SJSA1 (cell line): ENCODE measurements around the gene CCDC80. TPM values are rescaled to one million over a fixed set of nuclear protein-coding genes. Genes with fewer than 3 reads are reported as not detected.

Experiments used
- DNase-seq, 2 experiments: peaks; one replicate each; pipeline ENCODE4 v3.0.0-alpha.2; 2015 to 2020; ENCODE audit warnings: low spot score in 2 of 2, low read depth in 1 of 2
- H3K27ac ChIP-seq: fragments of 250-450 bp; sonication (Bioruptor Pico); 2 replicates; pipeline ENCODE4 v1.5.1; 2020; ENCODE audit warnings: mild to moderate bottlenecking, moderate library complexity
- H3K27me3 ChIP-seq: fragments of 250-450 bp; sonication (Bioruptor Pico); replicated peaks from 2 replicates; pipeline ENCODE4 v1.5.1; 2020; ENCODE audit warnings: mild to moderate bottlenecking, moderate library complexity
- H3K36me3 ChIP-seq: fragments of 250-450 bp; sonication (Bioruptor Pico); 2 replicates; pipeline ENCODE4 v1.5.1; 2020; ENCODE audit warnings: mild to moderate bottlenecking
- H3K4me1 ChIP-seq: fragments of 250-450 bp; sonication (Bioruptor Pico); replicated peaks from 2 replicates; pipeline ENCODE4 v1.6.1; 2021; ENCODE audit warnings: mild to moderate bottlenecking
- H3K4me3 ChIP-seq: fragments of 250-450 bp; sonication (Bioruptor Pico); 2 replicates; pipeline ENCODE4 v1.5.1; 2020; ENCODE audit warnings: mild to moderate bottlenecking
- H3K9me3 ChIP-seq: fragments of 250-450 bp; sonication (Bioruptor Pico); replicated peaks from 2 replicates; pipeline ENCODE4 v1.5.1; 2020; ENCODE audit warnings: mild to moderate bottlenecking
- total RNA-seq: library from RNA; depleted of rRNA; stranded (reverse); fragments of >200 nt; shearing (Covaris generic); gene quantifications from 2 replicates; pipeline ENCODE4 v1.2.3, GENCODE V29; 2014

The CCDC80 gene
- total RNA-seq, 1 experiment from 2014 or later: 74.8 TPM

GRCh38 chr3:112611752-112612515 lies 29.0 kb downstream of the CCDC80 start:
- H3K36me3 ChIP-seq: peaks cover 12% of the 10 kb centered on the region

GRCh38 chr3:112610121-112610520 lies 30.8 kb downstream of the CCDC80 start:
- Histone ChIP-seq H3K27me3 (no peaks in the 10 kb centered on the region), H3K27ac (no peak overlapping the region), H3K36me3 (peaks cover 27% of the 10 kb centered on the region), H3K9me3 (no peaks in the 10 kb centered on the region), H3K4me3 (no peak overlapping the region), H3K4me1 (peaks cover 4% of the 10 kb centered on the region)
- no peak for DNase-seq

More at GRCh38 chr3:112611752-112612515, 29.0 kb downstream of the CCDC80 start:
- no peaks in the 10 kb centered on the region for H3K4me1 ChIP-seq
- no peak overlapping the region for H3K4me3 ChIP-seq
- H3K9me3 ChIP-seq: no peaks in the 10 kb centered on the region
- H3K27me3 ChIP-seq: no peaks in the 10 kb centered on the region
- H3K27ac ChIP-seq: no peak overlapping the region
- DNase-seq: no peak

- H3K9me3 ChIP-seq: no peaks in the 10 kb centered on the region
- no peak for DNase-seq
- H3K4me3 ChIP-seq: no peak overlapping the region
- no peaks in the 10 kb centered on the region for H3K27me3 ChIP-seq
- peaks cover 14% of the 10 kb centered on the region for H3K4me1 ChIP-seq
- no peak overlapping the region for H3K27ac ChIP-seq
- peaks cover 23% of the 10 kb centered on the region for H3K36me3 ChIP-seq
Measured at GRCh38 chr3:112607863-112608262, 33.1 kb downstream of the CCDC80 start.

- no peaks in the 10 kb centered on the region for H3K27me3 ChIP-seq
- no peaks in the 10 kb centered on the region for H3K9me3 ChIP-seq
- H3K36me3 ChIP-seq: peaks cover 23% of the 10 kb centered on the region
- no peak for DNase-seq
- H3K27ac ChIP-seq: no peak overlapping the region
- H3K4me3 ChIP-seq: no peak overlapping the region
- peaks cover 14% of the 10 kb centered on the region for H3K4me1 ChIP-seq
Measured at GRCh38 chr3:112606098-112606497, 34.8 kb downstream of the CCDC80 start.

- DNase-seq: no peak
- peaks cover 14% of the 10 kb centered on the region for H3K4me1 ChIP-seq
- no peak overlapping the region for H3K4me3 ChIP-seq
- H3K9me3 ChIP-seq: no peaks in the 10 kb centered on the region
- H3K27me3 ChIP-seq: no peaks in the 10 kb centered on the region
- peaks cover 22% of the 10 kb centered on the region for H3K36me3 ChIP-seq
- 0 out of 2 replicates have a peak overlapping the region, but pooled peaks have one; percentile 14 for H3K27ac ChIP-seq
Measured at GRCh38 chr3:112605285-112605684, 35.7 kb downstream of the CCDC80 start.

GRCh38 chr3:112604536-112604935 lies 36.4 kb downstream of the CCDC80 start:
- Histone ChIP-seq H3K27me3 (no peaks in the 10 kb centered on the region), H3K27ac (0 out of 2 replicates have a peak overlapping the region, but pooled peaks have one; percentile 14), H3K4me3 (no peak overlapping the region)

GRCh38 chr3:112602217-112602838 lies 38.6 kb downstream of the CCDC80 start:
- H3K36me3 ChIP-seq: peaks cover 15% of the 10 kb centered on the region
- H3K9me3 ChIP-seq: no peaks in the 10 kb centered on the region
- H3K27me3 ChIP-seq: no peaks in the 10 kb centered on the region
- H3K27ac ChIP-seq: no peak overlapping the region
- DNase-seq: no peak
- no peak overlapping the region for H3K4me3 ChIP-seq
- peaks cover 14% of the 10 kb centered on the region for H3K4me1 ChIP-seq

More at GRCh38 chr3:112604536-112604935, 36.4 kb downstream of the CCDC80 start:
- H3K9me3 ChIP-seq: no peaks in the 10 kb centered on the region
- H3K36me3 ChIP-seq: peaks cover 15% of the 10 kb centered on the region
- peaks cover 14% of the 10 kb centered on the region for H3K4me1 ChIP-seq
- peak in 1 of 2 experiments; percentile 11 for DNase-seq

GRCh38 chr3:112598731-112599130 lies 42.2 kb downstream of the CCDC80 start:
- no peak for DNase-seq
- H3K36me3 ChIP-seq: peaks cover 3% of the 10 kb centered on the region; the same call in 1 of the 2 replicates
- no peak overlapping the region for H3K27ac ChIP-seq
- no peaks in the 10 kb centered on the region for H3K9me3 ChIP-seq
- H3K4me1 ChIP-seq: no peaks in the 10 kb centered on the region
- no peaks in the 10 kb centered on the region for H3K27me3 ChIP-seq
- H3K4me3 ChIP-seq: no peak overlapping the region

GRCh38 chr3:112597945-112598344 lies 43.0 kb downstream of the CCDC80 start:
- Histone ChIP-seq H3K4me3 (no peak overlapping the region), H3K36me3 (peaks cover 6% of the 10 kb centered on the region; the same call in 1 of the 2 replicates), H3K4me1 (no peaks in the 10 kb centered on the region), H3K9me3 (no peaks in the 10 kb centered on the region), H3K27ac (no peak overlapping the region), H3K27me3 (no peaks in the 10 kb centered on the region)
- DNase-seq: no peak

GRCh38 chr3:112594856-112595255 lies 46.1 kb downstream of the CCDC80 start:
- DNase-seq: no peak
- Histone ChIP-seq H3K27ac (no peak overlapping the region), H3K9me3 (no peaks in the 10 kb centered on the region), H3K4me1 (no peaks in the 10 kb centered on the region), H3K36me3 (peaks cover 6% of the 10 kb centered on the region; the same call in 1 of the 2 replicates), H3K4me3 (no peak overlapping the region), H3K27me3 (no peaks in the 10 kb centered on the region)

GRCh38 chr3:112593258-112593657 lies 47.7 kb downstream of the CCDC80 start:
- H3K27ac ChIP-seq: no peak overlapping the region
- H3K4me3 ChIP-seq: no peak overlapping the region
- peaks cover 6% of the 10 kb centered on the region; the same call in 1 of the 2 replicates for H3K36me3 ChIP-seq
- H3K4me1 ChIP-seq: no peaks in the 10 kb centered on the region
- no peaks in the 10 kb centered on the region for H3K27me3 ChIP-seq
- H3K9me3 ChIP-seq: no peaks in the 10 kb centered on the region
- DNase-seq: no peak

- Histone ChIP-seq H3K36me3 (peaks cover 17% of the 10 kb centered on the region), H3K4me1 (no peaks in the 10 kb centered on the region), H3K4me3 (no peak overlapping the region), H3K27me3 (no peaks in the 10 kb centered on the region), H3K27ac (no peak overlapping the region), H3K9me3 (no peaks in the 10 kb centered on the region)
- no peak for DNase-seq
Measured at GRCh38 chr3:112587336-112587735, 53.6 kb downstream of the CCDC80 start.

- DNase-seq: no peak
- Histone ChIP-seq H3K4me1 (no peaks in the 10 kb centered on the region), H3K27ac (no peak overlapping the region), H3K9me3 (no peaks in the 10 kb centered on the region), H3K4me3 (no peak overlapping the region), H3K36me3 (peaks cover 24% of the 10 kb centered on the region), H3K27me3 (no peaks in the 10 kb centered on the region)
Measured at GRCh38 chr3:112585782-112586181, 55.2 kb downstream of the CCDC80 start.

- Histone ChIP-seq H3K9me3 (no peaks in the 10 kb centered on the region), H3K4me1 (peaks cover 5% of the 10 kb centered on the region), H3K27ac (no peak overlapping the region), H3K27me3 (no peaks in the 10 kb centered on the region), H3K4me3 (no peak overlapping the region), H3K36me3 (peaks cover 32% of the 10 kb centered on the region)
- DNase-seq: no peak
Measured at GRCh38 chr3:112583105-112583504, 57.8 kb downstream of the CCDC80 start.
